H1 (cell line): ENCODE data around the gene RAB11FIP5.

Source experiments
- CTCF ChIP-seq, 3 experiments: IDR thresholded peaks; 1 replicate in 2 of 3; 2 replicates in 1 of 3; pipeline versions ENCODE4 v1.5.1 to v1.6.1; 2011; ENCODE audit warnings: low read length in 3 of 3, mild to moderate bottlenecking in 3 of 3, inconsistent platforms in 2 of 3, low read depth in 1 of 3, moderate library complexity in 1 of 3; ENCODE audit not compliant: insufficient read depth in 1 of 3; ENCODE audit errors: control extremely low read depth in 1 of 3
- HDAC2 ChIP-seq, 2 experiments: fragments of 300-600 bp in 1 of 2; sonication (generic) in 1 of 2; IDR thresholded peaks; 2 replicates each; pipeline ENCODE4 v1.6.1; 2011 to 2012; ENCODE audit warnings: low read depth in 2 of 2, low read length in 2 of 2, mild to moderate bottlenecking in 2 of 2, moderate library complexity in 2 of 2, borderline replicate concordance in 1 of 2, inconsistent platforms in 1 of 2
- MAFK ChIP-seq: IDR thresholded peaks from 2 replicates; pipeline ENCODE4 v1.6.1; 2012; ENCODE audit warnings: low read depth, mild to moderate bottlenecking, improper control_type of control experiment, low read length
- POLR2A ChIP-seq, 2 experiments: IDR thresholded peaks; 1 replicate in 1 of 2; 2 replicates in 1 of 2; pipeline ENCODE4 v1.6.1; 2011; ENCODE audit warnings: low read depth in 2 of 2, low read length in 2 of 2, mild to moderate bottlenecking in 2 of 2; ENCODE audit errors: control extremely low read depth in 1 of 2
- POLR2AphosphoS5 ChIP-seq: IDR thresholded peaks from 2 replicates; pipeline ENCODE4 v1.6.1; 2011; ENCODE audit warnings: low read depth, low read length
- POU5F1 ChIP-seq: IDR thresholded peaks from 2 replicates; pipeline ENCODE4 v1.6.1; 2011; ENCODE audit warnings: low read depth, mild to moderate bottlenecking, low read length, moderate library complexity
- RAD21 ChIP-seq, 2 experiments: IDR thresholded peaks in 1 of 2; conservative IDR thresholded peaks in 1 of 2; 2 replicates each; pipeline ENCODE4 v1.6.1; 2011; ENCODE audit warnings: low read depth in 2 of 2, low read length in 2 of 2, improper control_type of control experiment in 1 of 2, inconsistent platforms in 1 of 2, mild to moderate bottlenecking in 1 of 2, moderate library complexity in 1 of 2
- RFX5 ChIP-seq: IDR thresholded peaks from 2 replicates; pipeline ENCODE4 v1.6.1; 2011; ENCODE audit warnings: low read depth, low read length, improper control_type of control experiment, borderline replicate concordance
- SP1 ChIP-seq: IDR thresholded peaks from 2 replicates; pipeline ENCODE4 v1.6.1; 2011; ENCODE audit warnings: low read depth, low read length
- TCF12 ChIP-seq: IDR thresholded peaks from 2 replicates; pipeline ENCODE4 v1.6.1; 2011; ENCODE audit warnings: low read depth, mild to moderate bottlenecking, low read length
- TEAD4 ChIP-seq: IDR thresholded peaks from 2 replicates; pipeline ENCODE4 v1.6.1; 2012; ENCODE audit warnings: low read depth, low read length, inconsistent platforms, mixed read lengths
- TF ChIP-seq, protein P1 (sequence below): IDR thresholded peaks from 2 replicates; pipeline ENCODE4 v1.6.1; 2012; ENCODE audit warnings: inconsistent platforms
- TF ChIP-seq, protein P2 (sequence below): IDR thresholded peaks from 2 replicates; pipeline ENCODE4 v1.6.1; 2012; ENCODE audit warnings: inconsistent platforms

DNA sequence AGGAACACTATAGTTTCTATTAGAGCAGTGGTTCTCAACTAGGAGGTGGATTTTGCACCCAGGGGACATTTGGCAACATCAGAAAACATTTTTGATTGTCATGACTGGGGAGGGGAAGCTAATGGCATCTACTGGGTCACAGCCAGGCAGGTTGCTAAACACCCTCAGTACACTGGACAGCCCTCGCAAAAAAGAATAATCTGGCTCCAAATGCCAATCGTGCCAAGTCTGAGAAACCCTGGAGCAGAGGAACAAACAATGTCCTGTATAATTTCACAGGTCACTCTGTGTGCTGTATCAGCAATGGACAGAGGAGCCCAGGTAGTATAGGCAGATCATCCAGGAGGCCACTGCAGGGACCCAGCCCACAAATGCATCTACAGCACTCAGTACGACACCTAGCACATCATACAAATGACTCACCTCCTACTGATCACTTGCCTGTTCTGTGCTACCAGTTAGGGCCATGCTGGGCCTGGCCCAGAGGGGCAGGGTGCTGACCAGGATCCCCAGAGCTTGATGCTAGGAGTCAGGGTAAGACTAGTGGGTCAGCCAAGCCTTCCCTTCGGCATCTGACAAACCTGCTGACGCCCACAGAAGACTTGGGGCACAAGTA is 78.9 kb downstream of the RAB11FIP5 start:
- no peak for TF ChIP-seq CTCF (IDR thresholded peaks at IDR 0.05; ENCODE audit: control extremely low read depth in 1 of 3, insufficient read depth in 1 of 3, low read depth in 1 of 3, low read length in 3 of 3)
- TF ChIP-seq POU5F1, result no peak
- TF ChIP-seq, protein P1, sequence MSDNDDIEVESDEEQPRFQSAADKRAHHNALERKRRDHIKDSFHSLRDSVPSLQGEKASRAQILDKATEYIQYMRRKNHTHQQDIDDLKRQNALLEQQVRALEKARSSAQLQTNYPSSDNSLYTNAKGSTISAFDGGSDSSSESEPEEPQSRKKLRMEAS, result no peak
- TF ChIP-seq, protein P2, sequence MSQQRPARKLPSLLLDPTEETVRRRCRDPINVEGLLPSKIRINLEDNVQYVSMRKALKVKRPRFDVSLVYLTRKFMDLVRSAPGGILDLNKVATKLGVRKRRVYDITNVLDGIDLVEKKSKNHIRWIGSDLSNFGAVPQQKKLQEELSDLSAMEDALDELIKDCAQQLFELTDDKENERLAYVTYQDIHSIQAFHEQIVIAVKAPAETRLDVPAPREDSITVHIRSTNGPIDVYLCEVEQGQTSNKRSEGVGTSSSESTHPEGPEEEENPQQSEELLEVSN, result no peak
- no peak for TF ChIP-seq RAD21 (IDR thresholded peaks at IDR 0.05 in 1 of 2, conservative IDR thresholded peaks at IDR 0.05 in 1 of 2; ENCODE audit: low read depth in 2 of 2, low read length in 2 of 2)
- no peak for TF ChIP-seq RFX5
- no peak for TF ChIP-seq POLR2AphosphoS5
- no peak for TF ChIP-seq TCF12
- TF ChIP-seq MAFK, result no peak
- no peak for TF ChIP-seq SP1
- no peak for TF ChIP-seq TEAD4
- no peak for TF ChIP-seq HDAC2 (IDR thresholded peaks at IDR 0.05; ENCODE audit: borderline replicate concordance in 1 of 2, low read depth in 2 of 2, low read length in 2 of 2)
- no peak for TF ChIP-seq POLR2A (IDR thresholded peaks at IDR 0.05; ENCODE audit: control extremely low read depth in 1 of 2, low read depth in 2 of 2, low read length in 2 of 2)
